Inferior parietal cortex (tissue), 1 donor: ENCODE data around the gene EML6.
A peak's percentile ranks its signal among the peaks of the same experiment; 100 is the strongest.

Experiments used
- DNase-seq: peaks from one replicate; pipeline ENCODE4 v3.0.0-alpha.2; 2016; ENCODE audit errors: extremely low spot score

The EML6 gene

DNA sequence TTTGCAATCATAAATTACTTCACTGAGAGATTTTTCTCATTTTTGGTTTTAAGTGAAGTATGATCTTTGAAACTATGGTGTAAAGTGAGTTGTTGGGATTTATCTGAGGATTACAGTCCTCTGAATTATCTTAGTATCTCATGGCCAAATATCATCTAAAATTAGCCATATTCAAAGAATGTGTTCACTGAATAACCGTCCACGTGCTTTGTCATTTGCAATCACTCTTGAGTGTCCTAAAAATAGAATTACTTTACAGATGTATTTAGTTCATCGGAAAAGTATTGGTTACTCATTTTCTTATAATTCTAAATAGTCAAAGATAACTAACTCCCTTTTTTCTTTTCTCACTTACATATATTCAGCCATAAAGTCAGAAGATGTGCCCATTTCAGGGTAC, 185.5 kb downstream of the EML6 start:
- no peak for DNase-seq

DNA sequence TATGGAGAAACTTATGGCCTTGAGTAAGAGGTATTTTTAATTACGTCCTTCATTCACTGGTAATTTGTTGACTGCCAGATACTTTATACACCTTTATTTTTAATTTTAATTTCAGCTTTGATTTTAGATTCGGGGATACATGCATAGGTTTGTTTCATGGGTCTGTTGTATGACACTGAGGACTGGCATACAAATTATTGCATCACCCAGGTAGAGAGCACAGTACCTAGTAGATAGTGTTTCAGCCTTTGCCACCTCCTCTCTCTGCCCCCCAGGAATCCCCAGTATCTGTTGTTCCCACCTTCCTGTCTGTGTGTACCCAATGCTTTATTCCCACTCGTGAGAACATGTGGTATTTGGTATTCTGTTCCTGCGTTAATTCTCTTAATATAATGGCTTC, 188.8 kb downstream of the EML6 start:
- DNase-seq: no peak

DNA sequence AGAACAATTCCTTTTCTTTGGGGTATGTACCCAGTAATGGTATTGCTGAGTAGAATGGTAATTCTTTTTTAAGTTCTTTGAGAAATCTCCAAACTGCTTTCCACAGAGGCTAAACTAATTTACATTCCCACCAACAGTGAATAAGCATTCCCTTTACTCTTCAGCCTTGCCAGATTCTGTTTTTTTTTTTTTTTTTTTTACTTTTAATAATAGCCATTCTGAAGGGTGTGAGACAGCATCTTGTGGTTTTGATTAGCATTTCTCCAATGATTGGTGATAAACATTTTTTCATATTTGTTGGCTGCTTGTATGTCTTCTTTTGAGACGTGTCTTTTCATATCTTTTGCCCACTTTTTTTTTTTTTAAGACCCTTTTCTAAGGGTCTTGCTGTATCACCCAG, 189.4 kb downstream of the EML6 start:
- no peak for DNase-seq

DNA sequence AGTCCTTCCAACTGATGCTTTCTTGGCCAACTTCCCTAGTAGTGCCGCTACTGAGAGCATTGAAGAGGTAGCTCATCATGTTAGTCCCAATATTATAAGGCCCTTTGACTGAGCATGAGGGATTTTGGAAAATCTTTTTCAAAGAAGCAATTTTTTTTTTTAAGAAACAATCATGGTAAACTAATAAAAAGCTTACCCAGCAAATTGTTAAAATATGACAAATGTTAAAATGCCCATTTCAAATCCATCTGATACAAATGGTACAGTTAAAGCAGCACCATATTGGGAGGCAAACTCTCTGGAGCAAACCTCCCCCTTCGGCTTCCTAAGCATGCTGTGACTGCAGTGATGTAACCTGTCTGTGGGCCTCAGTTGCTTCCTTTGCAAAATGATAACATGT, 191.2 kb downstream of the EML6 start:
- no peak for DNase-seq

DNA sequence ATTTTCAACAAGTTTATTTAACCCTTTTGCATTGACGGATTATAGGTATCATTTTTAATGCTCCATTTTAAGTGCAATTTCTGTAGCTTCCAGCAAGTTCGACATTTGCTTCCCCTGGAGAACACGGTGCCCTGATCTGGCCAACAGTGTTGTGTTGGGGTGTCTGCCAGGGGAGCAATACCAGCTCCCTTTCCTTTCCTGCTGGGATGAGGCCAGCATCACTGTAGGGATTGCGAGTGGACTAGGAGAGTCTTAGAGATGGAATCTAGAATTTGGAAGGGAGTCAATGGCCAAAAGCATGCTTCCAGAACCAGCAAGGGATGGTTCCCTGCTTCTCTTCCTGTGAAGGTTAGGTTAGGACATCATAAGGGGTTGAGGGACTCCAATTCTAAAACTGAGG, 191.6 kb downstream of the EML6 start:
- no peak for DNase-seq

DNA sequence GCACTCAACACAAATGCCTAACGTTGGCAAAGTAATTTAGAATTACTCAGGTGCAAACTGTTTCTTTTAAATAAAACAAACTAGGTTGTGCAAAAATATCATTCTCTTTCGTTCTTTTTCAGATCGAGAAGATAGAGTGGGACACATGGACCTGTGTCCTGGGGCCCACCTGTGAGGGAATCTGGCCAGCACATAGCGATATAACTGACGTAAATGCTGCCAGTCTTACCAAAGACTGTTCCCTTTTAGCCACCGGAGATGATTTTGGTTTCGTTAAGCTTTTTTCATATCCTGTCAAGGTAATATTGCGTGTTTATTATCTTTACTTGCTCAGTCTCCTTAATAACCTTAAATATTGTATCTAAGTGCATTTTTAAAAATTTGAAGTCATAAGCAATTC, 193.2 kb downstream of the EML6 start:
- DNase-seq: no peak

DNA sequence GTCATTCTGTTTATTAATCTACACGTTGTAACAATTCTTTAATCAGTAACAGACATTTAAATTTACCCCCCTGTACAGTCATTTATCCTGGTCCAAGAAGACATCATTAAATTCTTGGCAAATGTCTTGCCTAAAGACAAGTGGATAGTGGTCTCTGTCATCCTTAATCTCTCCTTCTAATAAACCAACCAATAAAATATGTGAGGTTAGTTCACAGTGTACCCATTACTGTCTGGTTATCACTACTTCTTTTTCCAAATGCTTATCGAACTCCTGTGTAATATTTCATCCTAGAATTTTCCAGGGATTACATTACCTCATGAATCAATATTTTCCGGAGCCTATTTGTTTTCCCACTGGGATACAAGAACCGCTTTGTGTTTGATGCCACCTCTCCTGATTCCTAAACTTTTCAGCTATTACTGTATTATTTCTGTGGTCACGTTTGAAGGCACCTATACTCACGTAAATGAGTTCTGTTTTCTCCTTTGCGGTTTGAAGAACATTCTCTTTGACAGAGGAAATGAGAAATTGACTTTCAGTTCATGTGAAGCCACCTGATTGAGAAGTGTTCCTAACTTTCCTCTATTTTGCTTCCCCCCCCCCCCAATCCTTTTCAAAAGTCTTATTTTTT, 195.3 kb downstream of the EML6 start:
- no peak for DNase-seq

DNA sequence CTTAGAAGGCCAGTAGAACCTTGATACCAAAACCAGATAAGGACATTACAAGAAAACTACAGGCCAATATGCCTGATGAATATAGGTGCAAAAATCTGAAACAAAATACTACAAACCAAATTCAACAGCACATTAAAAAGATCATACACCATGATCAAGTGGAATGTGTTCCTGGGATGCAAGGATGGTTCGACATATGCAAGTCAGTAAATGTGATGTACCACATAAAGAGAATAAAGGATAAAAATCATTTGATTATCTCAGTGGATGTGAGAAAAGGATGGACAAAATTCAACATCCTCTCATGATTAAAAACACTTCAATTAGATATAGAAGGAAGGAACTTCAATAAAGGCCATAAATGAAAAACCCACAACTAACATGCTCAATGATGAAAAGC, 197.2 kb downstream of the EML6 start:
- DNase-seq: no peak

DNA sequence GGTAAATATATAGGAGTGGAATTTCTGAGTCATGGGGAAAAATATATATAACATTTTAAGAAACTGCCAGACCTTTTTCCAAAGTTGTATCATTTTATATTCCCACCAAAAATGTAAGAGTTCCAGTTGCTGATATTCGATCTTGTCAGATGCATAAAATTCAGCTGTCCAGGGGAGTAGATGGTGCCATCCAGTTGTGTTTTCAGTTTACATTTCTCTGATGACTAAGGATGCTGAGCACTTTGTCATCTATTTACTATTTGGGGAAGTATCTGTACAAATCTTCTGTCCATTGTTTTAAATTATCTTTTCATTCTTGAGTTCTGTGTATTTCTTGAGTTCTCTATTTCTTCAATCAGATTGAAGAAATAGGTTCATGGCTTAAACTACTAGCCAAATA, 200.7 kb downstream of the EML6 start:
- DNase-seq: no peak

DNA sequence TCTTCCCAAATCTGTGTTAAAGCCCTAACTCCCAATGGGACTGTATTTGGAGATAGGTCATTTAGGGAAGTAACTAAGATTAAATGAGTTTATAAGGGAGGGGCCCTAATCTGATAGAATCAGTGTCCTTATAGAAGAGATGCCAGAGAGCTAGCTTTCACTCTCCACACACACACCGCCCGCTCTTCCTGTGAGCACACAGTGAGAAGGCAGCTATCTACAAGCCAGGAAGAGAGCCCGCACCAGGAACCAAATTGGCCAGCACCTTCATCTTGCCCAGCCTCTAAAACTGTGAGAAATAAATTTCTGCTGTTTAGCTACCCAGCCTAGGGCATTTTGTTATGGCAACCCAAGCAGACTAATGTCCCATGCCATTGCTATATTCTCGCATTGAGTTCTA, 201.6 kb downstream of the EML6 start:
- no peak for DNase-seq

DNA sequence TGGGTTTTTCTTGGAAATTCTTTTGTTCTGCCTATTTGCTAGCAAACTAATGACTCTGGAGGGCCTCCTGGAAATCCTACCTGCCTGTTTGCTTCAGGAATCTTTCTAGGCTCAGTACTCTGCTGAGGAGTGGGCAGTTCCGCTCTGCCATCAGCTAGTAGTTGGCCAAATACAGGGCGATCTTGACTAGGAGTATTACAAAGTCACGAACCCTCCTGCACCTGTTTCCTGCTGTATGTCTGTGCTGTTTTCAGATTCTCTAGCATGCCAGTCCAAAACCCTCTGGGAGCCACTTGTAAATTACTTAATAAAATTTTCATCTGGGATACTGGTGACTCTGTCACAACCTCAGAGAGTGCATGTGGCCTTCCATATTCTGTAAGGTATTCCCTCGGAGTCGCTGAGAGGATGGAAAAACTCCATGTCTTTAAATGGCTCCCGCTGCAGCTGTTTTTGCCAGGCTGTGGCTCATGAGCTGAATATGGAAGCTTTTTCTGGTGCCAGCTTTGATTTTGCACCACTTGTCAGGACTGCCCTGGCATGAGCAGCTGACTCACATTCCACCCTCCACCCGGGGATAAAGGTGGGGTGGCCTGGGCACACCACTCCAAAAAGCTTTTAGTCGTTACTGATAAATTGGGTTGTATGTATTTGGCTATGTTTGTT, 203.8 kb downstream of the EML6 start:
- no peak for DNase-seq

DNA sequence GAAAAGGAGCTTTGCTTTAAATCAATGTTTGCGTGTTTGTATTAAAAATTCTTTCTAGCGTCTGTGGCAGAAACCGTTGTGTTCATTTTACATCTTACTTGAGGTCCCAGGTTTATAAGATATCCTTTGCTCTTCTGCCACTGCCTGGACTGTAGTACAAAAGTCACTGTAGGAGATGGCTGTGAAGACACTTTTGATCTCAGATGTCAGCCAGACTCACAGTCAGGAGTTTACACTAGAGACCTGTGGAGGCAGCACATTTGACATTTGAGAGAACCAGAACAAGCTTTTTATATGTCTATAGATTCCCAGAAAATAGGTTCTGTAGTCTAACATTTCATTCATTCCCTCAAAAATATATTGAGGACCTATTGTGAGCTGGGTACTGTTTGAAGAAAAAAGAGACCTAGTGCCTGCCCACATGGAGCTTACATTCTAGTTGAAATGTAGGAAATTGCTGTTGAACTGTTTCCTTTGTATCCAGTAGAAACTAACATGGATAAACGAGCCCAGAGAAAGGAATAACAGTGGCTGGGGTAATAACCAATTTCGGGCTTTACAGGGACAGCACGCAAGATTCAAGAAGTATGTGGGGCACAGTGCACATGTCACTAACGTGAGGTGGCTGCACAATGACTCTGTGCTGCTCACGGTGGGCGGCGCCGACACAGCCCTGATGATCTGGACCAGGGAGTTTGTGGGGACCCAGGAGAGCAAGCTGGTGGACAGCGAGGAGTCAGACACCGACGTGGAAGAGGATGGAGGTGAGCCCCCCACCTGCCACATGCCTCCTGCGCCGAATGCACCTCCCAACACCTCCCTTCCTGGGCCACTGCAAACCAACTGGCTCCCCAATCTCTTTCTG, 204.5 kb downstream of the EML6 start:
- DNase-seq: no peak

DNA sequence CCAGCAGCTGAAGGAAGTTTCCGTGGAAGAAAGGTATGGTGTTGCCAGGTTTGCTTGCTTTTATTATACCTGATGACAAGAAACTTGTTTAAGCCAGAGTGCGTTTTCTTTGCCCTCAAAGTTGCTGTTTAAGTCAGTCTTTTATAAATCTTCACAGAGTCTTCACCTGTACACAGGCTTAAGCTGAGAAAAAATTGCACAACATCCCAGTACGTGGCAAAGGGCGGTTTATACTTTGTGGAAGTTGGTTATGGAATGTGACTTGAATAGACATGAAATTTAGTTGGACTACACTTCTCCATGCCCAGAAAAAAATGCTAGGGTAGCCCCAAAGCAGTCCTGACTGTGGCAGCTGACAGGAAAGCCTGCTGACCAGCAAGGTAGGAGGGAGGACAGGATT, 205.3 kb downstream of the EML6 start:
- DNase-seq: no peak

DNA sequence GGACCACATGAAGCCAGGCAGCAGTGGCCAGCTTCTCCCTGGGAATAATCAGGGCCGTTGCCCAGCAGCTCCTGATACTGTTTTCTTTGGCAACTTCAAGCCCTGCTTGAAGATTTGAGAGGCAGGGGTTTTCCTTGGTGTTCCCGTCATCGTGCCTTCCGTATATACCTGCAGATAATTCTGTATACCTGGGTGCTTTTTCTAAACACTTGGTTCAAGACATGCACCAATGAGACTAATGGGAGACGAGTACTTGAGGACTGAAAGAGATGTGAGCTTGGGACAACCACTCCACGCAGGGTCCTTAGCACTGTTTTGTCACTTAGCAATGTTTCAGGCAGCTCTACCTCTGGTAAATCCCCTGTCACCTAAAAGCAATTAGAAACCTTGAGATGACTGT, 208.0 kb downstream of the EML6 start:
- DNase-seq: no peak

DNA sequence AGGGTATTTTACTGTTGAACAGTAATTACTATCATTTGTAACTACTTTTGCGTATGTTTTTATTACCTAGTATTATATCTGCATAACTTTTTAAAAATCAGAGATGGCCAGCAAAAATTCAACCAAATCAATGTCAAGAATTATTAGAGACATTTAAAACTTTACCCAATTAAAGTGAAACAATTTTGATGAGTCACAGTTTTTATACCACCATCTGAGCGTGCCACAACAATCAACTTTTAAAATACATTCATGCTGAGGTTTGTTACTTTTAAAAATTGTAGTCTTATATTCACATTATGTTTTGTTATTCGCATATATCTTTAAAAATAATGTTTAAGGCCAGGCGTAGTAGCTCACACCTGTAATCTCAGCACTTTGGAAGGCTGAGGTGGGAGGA, 211.9 kb downstream of the EML6 start:
- no peak for DNase-seq

DNA sequence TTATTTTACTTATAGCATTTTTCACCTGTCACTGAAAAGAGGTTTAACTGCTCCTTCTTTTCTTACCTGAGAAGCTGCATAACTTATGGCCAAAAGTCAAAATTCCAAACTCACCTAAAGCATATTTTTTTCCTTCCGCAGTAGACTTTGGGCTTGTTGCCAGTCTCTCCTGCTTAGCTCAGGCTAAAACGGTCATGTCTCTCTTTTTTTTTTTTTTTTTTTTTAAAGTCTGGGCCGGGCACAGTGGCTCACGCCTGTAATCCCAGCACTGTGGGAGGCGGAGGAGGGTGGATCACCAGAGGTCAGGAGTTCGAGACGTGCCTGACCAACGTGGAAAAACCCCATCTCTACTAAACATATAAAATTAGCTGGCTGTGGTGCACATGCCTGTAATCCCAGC, 213.3 kb downstream of the EML6 start:
- DNase-seq: no peak

DNA sequence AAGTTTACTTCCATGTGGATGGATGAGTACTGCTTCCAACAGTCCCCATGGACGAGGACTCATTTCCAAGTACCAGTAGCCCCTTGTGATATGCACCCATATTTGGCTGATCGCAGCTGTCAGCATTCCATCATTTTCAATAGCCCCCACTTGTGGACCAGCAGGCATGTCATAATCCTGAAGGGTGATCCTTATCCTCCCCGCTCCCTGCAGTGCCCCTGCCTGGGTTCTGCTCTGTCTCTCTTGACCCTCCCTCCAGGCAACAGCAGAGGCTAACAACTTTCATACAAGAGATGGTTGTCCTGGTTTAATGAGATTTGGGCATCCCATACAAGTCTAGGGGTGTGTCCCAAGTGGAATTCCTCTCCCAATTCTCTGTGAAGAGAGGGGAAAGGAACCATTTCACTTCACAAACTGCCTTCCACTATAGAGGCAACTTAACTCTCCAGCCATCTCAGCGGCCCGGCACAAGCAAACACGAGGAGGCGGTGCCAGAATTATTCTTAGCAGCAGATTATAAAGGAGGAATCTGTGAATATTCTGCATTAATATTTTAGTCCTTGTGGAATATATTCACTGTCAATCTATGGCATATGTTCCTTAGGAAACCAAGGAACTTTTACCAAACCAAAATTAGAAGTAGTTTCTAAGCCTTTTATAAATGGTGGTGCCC, 216.1 kb downstream of the EML6 start:
- no peak for DNase-seq

DNA sequence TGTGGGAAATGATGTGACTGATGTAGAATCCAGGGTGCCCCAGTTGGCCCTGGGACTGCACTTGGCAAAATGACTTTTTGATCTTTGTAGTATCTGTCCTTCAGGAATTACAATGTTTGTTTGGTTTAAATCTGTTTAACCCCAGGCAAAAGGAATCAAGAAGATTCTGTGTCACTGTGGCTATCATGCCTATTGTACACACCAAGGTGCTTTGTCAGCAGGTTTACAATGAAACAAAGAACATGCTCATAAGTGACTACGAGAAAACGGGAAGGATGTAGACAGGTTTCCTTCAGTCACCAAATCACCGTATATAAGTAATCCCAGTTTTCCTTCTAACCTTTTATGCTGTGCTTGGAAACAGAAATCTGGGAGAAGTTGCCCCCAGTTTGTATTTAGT, 217.3 kb downstream of the EML6 start:
- DNase-seq: no peak

DNA sequence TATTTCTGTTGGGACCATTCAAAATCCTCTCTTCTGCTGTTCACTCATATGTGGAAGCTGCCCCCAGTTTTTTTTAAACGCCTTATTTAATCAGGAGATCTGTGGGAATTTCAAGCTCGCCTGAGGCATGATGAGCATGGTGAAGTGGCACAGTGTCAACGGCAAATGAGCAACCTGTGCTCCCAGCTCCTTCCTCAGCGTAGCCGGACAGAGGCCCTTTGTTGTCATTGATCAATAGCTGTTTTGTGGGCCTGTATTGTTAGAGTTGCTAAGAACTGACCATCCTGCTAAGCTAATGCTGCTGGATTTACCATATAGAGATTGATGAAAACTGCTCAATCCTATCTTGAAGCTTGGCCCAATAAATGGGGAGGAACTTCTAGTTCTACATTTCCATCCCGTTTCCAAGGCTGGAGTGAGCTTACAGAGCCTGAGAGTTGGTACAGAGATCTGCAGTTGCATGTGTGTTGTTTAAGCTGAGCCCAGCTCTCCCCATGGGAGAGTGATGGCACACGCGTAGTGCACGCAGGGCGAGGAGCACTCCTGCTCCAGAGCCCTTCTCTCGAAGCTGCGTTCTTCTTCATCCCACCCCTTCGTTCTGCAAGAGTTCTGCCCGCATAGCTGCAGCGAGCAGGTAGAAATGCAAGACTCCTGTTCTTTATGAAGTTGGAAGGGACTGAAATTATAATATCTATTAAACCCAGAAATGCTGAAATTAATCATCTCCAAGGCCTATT, 218.0 kb downstream of the EML6 start:
- DNase-seq: peak; percentile 63

DNA sequence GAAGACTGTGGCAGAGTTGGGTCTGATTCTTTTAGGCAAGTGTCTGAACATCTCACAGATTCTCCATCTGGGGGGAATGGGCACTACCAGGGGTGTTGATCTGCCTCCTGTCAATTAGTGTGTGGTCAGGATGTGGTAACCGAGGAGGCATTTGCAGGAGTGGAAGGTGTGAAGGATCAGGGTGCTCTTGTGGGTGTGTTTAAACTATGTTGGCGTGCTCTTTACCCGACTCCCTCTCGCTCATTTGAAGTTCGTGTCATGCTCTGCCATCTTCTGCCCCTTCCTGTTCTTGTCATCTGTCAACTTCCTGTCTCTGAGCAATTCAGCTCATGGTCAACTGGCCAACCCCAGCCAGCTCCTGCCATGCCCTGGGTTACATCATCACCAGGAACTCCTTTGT, 218.9 kb downstream of the EML6 start:
- DNase-seq: no peak

DNA sequence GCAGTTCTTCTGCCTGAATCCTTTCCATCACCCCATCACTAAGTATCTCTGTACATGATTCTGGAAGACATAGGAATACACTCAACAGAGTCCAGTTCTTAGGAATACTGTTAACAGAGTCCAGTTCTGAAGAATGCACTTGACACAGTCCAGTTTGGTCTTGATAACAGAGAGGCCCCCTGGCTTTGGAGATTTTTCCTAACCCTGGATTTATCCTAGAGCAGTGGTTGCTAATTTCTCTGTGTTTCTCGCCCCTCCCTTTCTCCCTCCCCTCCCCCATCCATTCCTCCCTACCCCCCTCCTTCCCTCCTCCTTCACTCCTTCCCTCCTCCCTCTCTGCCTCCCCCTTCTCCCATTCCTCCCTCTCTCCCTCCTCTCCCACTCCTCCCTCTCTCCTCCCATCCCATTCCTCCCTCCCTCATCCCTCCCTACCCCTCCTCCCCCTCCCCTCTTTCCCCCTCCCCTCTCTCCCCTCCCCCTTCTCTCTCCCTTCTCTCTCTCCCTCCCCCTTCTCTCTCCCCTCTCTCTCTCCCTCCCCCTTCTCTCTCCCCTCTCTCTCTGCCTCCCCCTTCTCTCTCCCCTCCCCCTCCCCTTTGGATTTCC, 221.4 kb downstream of the EML6 start:
- no peak for DNase-seq
